Body of pancreas (tissue), 4 donors: ENCODE data around the gene MZF1. TPM values are rescaled to one million over a fixed set of nuclear protein-coding genes. Genes with fewer than 3 reads are reported as not detected.
A peak's percentile ranks its signal among the peaks of the same experiment; 100 is the strongest.
"Not testable (repeated sequence)": the region's sequence is repeated elsewhere in the genome, so short reads cannot be mapped to it uniquely, and the experiment has no call there.

ENCODE experiments used
- ATAC-seq: fragments of 150-250 bp; one replicate; pipeline ENCODE4 v1.9.1; 2016
- DNase-seq, 4 donors: peaks; one replicate each; pipeline ENCODE4 v3.0.0-alpha.2; 2019
- H3K27ac ChIP-seq, 4 donors: fragments of 200-600 bp; sonication (generic); 1 replicate in 3 of 4; 2 replicates in 1 of 4; pipeline versions ENCODE4 v1.5.1 to v1.6.1; 2016 to 2019; ENCODE audit warnings: mild to moderate bottlenecking in 1 of 4, mixed read lengths in 1 of 4, moderate library complexity in 1 of 4
- H3K27me3 ChIP-seq, 2 donors: fragments of 200-600 bp; sonication (generic); one replicate each; pipeline ENCODE4 v1.6.0; 2016; ENCODE audit warnings: mild to moderate bottlenecking in 1 of 2
- H3K36me3 ChIP-seq, 2 donors: fragments of 200-600 bp; sonication (generic); replicated peaks in 1 of 2; 2 replicates each; pipeline ENCODE4 v1.5.1; 2016; ENCODE audit warnings: low read depth in 2 of 2; ENCODE audit not compliant: insufficient read depth in 1 of 2
- H3K4me1 ChIP-seq: fragments of 200-600 bp; sonication (generic); one replicate; pipeline ENCODE4 v1.6.0; 2016
- H3K4me3 ChIP-seq, 2 donors: fragments of 200-600 bp; sonication (generic); 1 replicate in 1 of 2; 2 replicates in 1 of 2; pipeline ENCODE4 v1.5.1; 2016 to 2019
- H3K9me3 ChIP-seq, 3 donors: fragments of 200-600 bp; sonication (generic); 1 replicate in 2 of 3; 2 replicates in 1 of 3; pipeline ENCODE4 v1.5.1; 2016
- POLR2A ChIP-seq, 3 donors: fragments of 450-650 bp; IDR thresholded peaks; one replicate each; pipeline ENCODE4 v1.6.1; 2016; ENCODE audit warnings: antibody characterized with exemption in 3 of 3, mild to moderate bottlenecking in 2 of 3
- WGBS, 2 donors: methylation state at CpG; one replicate each; pipeline ENCODE4 v1.1.5; 2017; 5-methylcytosine and 5-hydroxymethylcytosine counted together
- intact Hi-C: fragments of 100-400 bp; cut with DNase I; formaldehyde crosslinking; loops from one replicate; pipeline ENCODE4 v1.15.1; 2023
- total RNA-seq, 2 donors: library from RNA; depleted of rRNA; stranded (reverse); fragments of >200 nt; gene quantifications; one replicate each; pipeline ENCODE4 v1.1.0, GENCODE V29; 2016
- TF ChIP-seq, protein P1 (sequence below), 7 experiments: fragments of 450-650 bp in 4 of 7; fragments of 200-600 bp in 3 of 7; sonication (generic) in 3 of 7; IDR thresholded peaks; one replicate each; pipeline ENCODE4 v1.5.1; 2016 to 2019; ENCODE audit warnings: antibody characterized with exemption in 7 of 7

MZF1 gene
- total RNA-seq, 2 donors from 2014 or later = 31.4 to 59.3 TPM

DNA sequence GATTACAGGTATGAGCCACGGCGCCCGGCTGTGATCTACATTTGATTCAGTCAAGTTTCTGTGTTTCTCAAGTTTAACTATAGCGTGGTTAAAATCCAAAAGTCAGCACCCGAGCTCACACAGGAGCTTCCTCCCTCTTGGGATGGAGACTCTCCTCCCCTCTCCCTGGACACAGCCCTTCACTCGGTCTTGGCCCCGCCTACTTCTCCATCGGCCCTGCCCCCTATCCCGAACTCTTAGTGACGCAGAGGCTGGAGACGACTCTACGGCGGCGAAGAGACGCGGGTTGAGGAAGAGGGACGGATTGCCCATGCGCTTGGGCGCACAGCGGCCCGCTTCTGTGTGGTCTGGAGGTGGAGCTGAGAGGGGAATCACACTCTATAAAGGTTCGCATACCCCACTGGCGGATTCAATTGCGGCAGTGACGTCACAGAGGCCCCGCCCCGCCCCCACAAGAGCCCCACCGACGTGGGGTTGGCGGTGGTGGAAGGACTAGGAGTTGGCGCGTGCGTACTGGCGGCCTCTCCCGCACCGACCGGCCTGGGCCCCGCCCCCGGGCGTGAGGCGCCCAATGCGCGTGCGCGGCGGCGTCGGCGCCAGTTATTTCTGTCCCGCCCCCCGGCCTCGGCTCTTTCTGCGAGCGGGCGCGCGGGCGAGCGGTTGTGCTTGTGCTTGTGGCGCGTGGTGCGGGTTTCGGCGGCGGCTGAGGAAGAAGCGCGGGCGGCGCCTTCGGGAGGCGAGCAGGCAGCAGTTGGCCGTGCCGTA lies 29.1 kb downstream of the MZF1 start, which contains the start of gene TRIM28:
Gene TRIM28, plus strand, starts transcription at position 239 of the 765 bp plus-strand sequence. CDS start 694 bp downstream, outside the sequence.
- ATAC-seq (peak; percentile 93), DNase-seq (peak; percentile 98 to 99 (median 98))
- TF ChIP-seq POLR2A (IDR thresholded peaks at IDR 0.05) = peak; percentile 90 to 92 (median 90)
- TF ChIP-seq, protein P1, sequence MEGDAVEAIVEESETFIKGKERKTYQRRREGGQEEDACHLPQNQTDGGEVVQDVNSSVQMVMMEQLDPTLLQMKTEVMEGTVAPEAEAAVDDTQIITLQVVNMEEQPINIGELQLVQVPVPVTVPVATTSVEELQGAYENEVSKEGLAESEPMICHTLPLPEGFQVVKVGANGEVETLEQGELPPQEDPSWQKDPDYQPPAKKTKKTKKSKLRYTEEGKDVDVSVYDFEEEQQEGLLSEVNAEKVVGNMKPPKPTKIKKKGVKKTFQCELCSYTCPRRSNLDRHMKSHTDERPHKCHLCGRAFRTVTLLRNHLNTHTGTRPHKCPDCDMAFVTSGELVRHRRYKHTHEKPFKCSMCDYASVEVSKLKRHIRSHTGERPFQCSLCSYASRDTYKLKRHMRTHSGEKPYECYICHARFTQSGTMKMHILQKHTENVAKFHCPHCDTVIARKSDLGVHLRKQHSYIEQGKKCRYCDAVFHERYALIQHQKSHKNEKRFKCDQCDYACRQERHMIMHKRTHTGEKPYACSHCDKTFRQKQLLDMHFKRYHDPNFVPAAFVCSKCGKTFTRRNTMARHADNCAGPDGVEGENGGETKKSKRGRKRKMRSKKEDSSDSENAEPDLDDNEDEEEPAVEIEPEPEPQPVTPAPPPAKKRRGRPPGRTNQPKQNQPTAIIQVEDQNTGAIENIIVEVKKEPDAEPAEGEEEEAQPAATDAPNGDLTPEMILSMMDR (IDR thresholded peaks at IDR 0.05) = peak in 3 of 7 experiments; percentile 0 to 26 (median 18)
- peaks cover 11 to 17% of the 10 kb centered on the region in 2 donors for H3K36me3 ChIP-seq
- H3K9me3 ChIP-seq = no peaks in the 10 kb centered on the region
- peak within 1 kb of the TSS; percentile 93 to 99 (median 98) for H3K27ac ChIP-seq
- intact Hi-C loops = no loop called here
- no peaks in the 10 kb centered on the region for H3K27me3 ChIP-seq
- H3K4me1 ChIP-seq = peaks cover 27% of the 10 kb centered on the region
- 0 to 1% methylated on average over 21 to 73 of the region's 73 CpGs for WGBS, 2 donors
- peak within 1 kb of the TSS; percentile 66 to 85 for H3K4me3 ChIP-seq

DNA sequence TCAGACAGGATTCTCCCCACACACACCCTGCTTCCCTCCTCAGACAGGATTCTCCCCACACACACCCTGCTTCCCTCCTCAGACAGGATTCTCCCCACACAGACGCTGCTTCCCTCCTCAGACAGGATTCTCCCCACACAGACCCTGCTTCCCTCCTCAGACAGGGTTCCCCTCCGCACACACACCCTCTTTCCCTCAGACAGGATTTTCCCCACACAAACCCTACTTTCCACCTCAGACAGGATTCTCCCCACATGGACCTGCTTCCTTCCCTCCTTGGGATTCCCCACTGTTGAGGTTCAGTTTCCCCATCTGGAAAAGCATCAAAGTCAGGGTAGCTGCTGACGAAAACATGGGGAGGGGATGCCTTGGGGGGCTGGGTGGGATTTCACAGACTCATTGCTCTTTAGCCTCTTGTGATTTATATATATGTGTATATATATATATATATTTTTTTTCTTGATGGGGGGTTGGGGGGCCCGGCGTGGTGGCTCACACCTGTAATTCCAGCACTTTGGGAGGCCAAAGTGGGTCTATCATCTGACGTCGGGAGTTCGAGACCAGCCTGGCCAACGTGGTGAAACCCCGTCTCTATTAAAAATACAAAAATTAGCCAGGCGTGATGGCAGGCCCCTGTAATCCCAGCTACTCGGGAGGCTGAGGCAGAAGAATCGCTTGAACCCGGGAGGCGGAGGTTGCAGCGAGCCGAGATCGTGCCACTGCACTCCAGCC lies 30.3 kb downstream of the MZF1 start:
- 72 to 76% methylated on average over 18 of the region's 18 CpGs for WGBS, 2 donors

DNA sequence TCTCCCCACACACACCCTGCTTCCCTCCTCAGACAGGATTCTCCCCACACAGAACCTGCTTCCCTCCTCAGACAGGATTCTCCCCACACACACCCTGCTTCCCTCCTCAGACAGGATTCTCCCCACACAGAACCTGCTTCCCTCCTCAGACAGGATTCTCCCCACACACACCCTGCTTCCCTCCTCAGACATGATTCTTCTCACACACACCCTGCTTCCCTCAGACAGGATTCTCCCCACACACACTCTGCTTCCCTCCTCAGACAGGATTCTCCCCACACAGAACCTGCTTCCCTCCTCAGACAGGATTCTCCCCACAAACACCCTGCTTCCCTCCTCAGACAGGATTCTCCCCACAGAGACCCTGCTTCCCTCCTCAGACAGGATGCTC lies 34.0 kb downstream of the MZF1 start:
- H3K27me3 ChIP-seq, ATAC-seq, intact Hi-C loops, H3K9me3 ChIP-seq, H3K36me3 ChIP-seq, DNase-seq, H3K27ac ChIP-seq, H3K4me3 ChIP-seq: not testable (repeated sequence)
- H3K4me1 ChIP-seq = peaks cover 15% of the 10 kb centered on the region

More for the DNA sequence above, 30.3 kb downstream of the MZF1 start:
- peaks cover 34% of the 10 kb centered on the region for H3K4me1 ChIP-seq
- H3K9me3 ChIP-seq, ATAC-seq, H3K27me3 ChIP-seq, H3K36me3 ChIP-seq, H3K4me3 ChIP-seq, intact Hi-C loops, DNase-seq: not testable (repeated sequence)
- H3K27ac ChIP-seq = peak overlapping the region in 3 of 4 donors; percentile 93 to 99 (median 99)

DNA sequence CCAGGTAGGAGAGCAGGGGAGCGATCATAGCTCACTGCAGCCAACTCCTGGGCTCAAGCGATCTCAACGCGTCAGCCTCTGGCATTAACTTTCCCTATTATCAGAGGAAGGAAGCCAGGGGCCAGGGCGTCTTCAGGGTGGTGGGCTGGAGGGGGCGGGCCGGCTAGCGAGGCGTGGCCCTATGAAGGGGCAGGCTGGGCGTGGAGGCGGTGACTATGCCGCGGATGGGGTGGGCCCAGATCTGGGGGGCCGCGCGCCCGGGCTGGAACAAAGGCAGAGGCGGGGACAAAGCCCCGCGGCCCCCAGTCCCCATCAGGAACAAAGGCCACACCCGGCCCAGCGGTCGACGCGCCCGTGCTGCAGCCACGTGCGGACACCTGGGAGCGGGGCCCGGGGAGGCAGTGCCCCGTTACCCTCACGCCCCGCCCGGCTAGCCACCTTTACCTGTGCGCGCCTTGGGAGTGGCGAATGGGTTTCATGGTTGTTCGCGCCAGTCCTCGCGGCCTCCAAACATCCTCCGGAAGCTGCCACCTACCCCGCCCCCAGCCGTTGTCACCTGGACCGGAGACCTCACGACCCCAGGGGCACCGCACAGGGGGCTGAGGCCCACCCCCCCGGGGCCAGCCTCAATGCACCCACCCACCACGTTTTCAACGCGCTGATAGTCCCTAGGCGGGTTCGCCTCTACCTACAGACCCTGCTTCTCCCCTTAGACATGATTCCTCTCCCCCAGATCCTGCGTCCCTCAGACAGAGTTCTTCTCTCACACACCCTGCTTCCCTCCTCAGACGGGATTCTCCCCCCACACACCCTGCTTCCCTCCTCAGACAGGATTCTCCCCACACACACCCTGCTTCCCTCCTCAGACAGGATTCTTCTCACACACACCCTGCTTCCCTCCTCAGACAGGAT lies 34.6 kb downstream of the MZF1 start:
- intact Hi-C loops = no loop called here
- no peaks in the 10 kb centered on the region for H3K27me3 ChIP-seq
- no peak for TF ChIP-seq POLR2A (IDR thresholded peaks at IDR 0.05)
- TF ChIP-seq, protein P1 (IDR thresholded peaks at IDR 0.05) = no peak

DNA sequence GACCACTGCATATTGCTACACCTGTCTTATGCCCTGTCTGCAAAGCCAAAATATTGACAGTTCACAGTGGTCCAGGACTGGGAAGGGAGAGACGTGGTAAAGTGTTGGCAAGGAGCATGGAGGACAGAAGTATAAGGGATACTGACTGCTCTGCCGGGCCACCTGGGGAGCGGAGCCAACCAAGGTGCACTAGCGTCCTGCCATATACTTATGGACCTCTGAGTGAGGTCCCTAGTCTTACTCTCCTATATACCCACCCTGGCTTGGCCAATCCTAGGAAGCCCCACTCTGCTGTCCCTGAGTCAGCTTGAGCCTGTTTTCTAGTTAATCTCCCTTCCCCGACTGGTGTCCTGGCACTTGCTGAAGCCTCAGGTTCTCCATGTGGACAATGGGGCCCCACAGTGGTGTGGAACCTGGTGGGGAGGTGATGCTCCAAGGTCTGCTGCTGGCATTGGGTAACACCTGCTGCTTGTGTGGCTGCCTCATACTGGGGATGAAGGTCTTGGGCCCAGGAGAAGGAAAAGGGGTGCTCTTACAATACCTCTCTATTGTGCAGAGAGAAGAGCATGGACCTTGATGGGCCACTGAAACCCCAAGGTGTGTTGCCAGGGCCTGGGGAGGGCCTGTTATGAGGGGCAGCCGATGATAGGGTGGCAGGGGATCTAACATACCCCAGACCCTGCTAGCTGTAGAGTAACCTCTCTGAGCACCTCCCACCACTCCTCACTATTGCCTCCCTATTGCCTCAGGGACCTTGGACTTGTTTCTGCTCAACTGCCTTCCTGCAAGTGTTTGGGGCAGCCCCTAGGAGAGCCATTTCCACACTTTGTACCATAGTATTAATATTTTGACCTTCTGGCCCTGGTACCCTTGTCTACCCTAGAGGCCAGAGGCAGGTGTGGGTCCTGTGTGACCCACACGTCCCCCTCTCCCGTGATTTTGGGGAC lies 36.0 kb downstream of the MZF1 start:
- WGBS, 2 donors = 78 to 91% methylated on average over 7 to 8 of the region's 8 CpGs
- H3K27ac ChIP-seq = no peak overlapping the region
- DNase-seq = no peak
- intact Hi-C loops = no loop called here
- no peaks in the 10 kb centered on the region for H3K36me3 ChIP-seq
- ATAC-seq = no peak
- no peak for TF ChIP-seq POLR2A (IDR thresholded peaks at IDR 0.05)
- TF ChIP-seq, protein P1 (IDR thresholded peaks at IDR 0.05) = no peak
- H3K27me3 ChIP-seq = no peaks in the 10 kb centered on the region
- H3K4me1 ChIP-seq = peaks cover 8% of the 10 kb centered on the region
- H3K9me3 ChIP-seq = no peaks in the 10 kb centered on the region
- H3K4me3 ChIP-seq = no peak overlapping the region

More for the DNA sequence above, 34.6 kb downstream of the MZF1 start:
- Histone ChIP-seq H3K4me1 (peaks cover 13% of the 10 kb centered on the region), H3K27ac (no peak overlapping the region), H3K4me3 (no peak overlapping the region), H3K36me3 (no peaks in the 10 kb centered on the region), H3K9me3 (no peaks in the 10 kb centered on the region)
- ATAC-seq (peak; percentile 33), DNase-seq (peak in 2 of 4 donors; percentile 16 to 24)
- WGBS, 2 donors = 6 to 19% methylated on average over 26 to 55 of the region's 55 CpGs
